Lower lobe of right lung (tissue), 2 donors: ENCODE measurements around the gene CSF1R. TPM values are rescaled to one million over a fixed set of nuclear protein-coding genes. Genes with fewer than 3 reads are reported as not detected.

Experiments used
- ATAC-seq, 2 donors: fragments of 200-7000 bp; cut with Tn5 transposase; one replicate each; pipeline ENCODE4 v1.9.1; 2020 to 2022; ENCODE audit warnings: mild to moderate bottlenecking in 2 of 2, moderate library complexity in 2 of 2
- DNase-seq: peaks from one replicate; pipeline ENCODE4 v3.0.0-alpha.2; 2020
- H3K27ac ChIP-seq: fragments of 200-600 bp; one replicate; pipeline ENCODE4 v1.8.0; 2022
- H3K27me3 ChIP-seq: fragments of 200-600 bp; one replicate; pipeline ENCODE4 v1.8.0; 2022; ENCODE audit warnings: low read depth
- H3K36me3 ChIP-seq: fragments of 200-600 bp; one replicate; pipeline ENCODE4 v1.8.0; 2022; ENCODE audit warnings: mild to moderate bottlenecking
- H3K4me1 ChIP-seq: fragments of 200-600 bp; one replicate; pipeline ENCODE4 v1.8.0; 2022
- H3K4me3 ChIP-seq: fragments of 200-600 bp; one replicate; pipeline ENCODE4 v1.8.0; 2022; ENCODE audit warnings: mild to moderate bottlenecking
- H3K9me3 ChIP-seq: fragments of 200-600 bp; one replicate; pipeline ENCODE4 v1.8.0; 2022
- CTCF ChIP-seq: fragments of 200-600 bp; IDR thresholded peaks from one replicate; pipeline ENCODE4 v1.8.0; 2022; ENCODE audit warnings: antibody characterized with exemption, mild to moderate bottlenecking
- intact Hi-C: fragments of 100-400 bp; cut with DNase I; formaldehyde crosslinking; loops from one replicate; pipeline ENCODE4 v1.11.0; 2022
- total RNA-seq: library from RNA; stranded (reverse); fragmentation: NEBNext Ultra II Directional; extraction: Animal tissue kit (Norgen Biotek cat#: 25700); gene quantifications from one replicate; pipeline ENCODE4 v1.2.1, GENCODE V29; 2021
- donor health status: DM: no; HTN: yes; CAD: no; lungs with severe emphysema.

The CSF1R gene
- total RNA-seq, 1 donor from 2014 or later = 78.2 TPM

- Histone ChIP-seq H3K27ac (no peak overlapping the region), H3K27me3 (no peaks in the 10 kb centered on the region), H3K4me3 (no peak overlapping the region), H3K9me3 (no peaks in the 10 kb centered on the region), H3K4me1 (peaks cover 16% of the 10 kb centered on the region), H3K36me3 (peaks cover 7% of the 10 kb centered on the region)
- TF ChIP-seq CTCF = no peak
- intact Hi-C loops = no loop called here
- no peak for DNase-seq
- no peak for ATAC-seq
Observed at GRCh38 chr5:150080696-150081435, 5.5 kb downstream of the CSF1R start.

- Histone ChIP-seq H3K27ac (no peak overlapping the region), H3K27me3 (no peaks in the 10 kb centered on the region), H3K4me3 (no peak overlapping the region), H3K4me1 (peaks cover 16% of the 10 kb centered on the region), H3K36me3 (peaks cover 7% of the 10 kb centered on the region), H3K9me3 (no peaks in the 10 kb centered on the region)
- intact Hi-C loops = no loop called here
- ATAC-seq = no peak
- no peak for TF ChIP-seq CTCF
- no peak for DNase-seq
Observed at GRCh38 chr5:150079909-150080461, 6.4 kb downstream of the CSF1R start.

GRCh38 chr5:150078802-150079689 lies 7.3 kb downstream of the CSF1R start:
- ATAC-seq (no peak), DNase-seq (no peak)
- no peaks in the 10 kb centered on the region for H3K27me3 ChIP-seq
- intact Hi-C loops = no loop called here
- H3K4me3 ChIP-seq = no peak overlapping the region
- no peak for TF ChIP-seq CTCF
- no peaks in the 10 kb centered on the region for H3K9me3 ChIP-seq
- H3K27ac ChIP-seq = no peak overlapping the region
- H3K4me1 ChIP-seq = peaks cover 16% of the 10 kb centered on the region
- peaks cover 7% of the 10 kb centered on the region for H3K36me3 ChIP-seq

GRCh38 chr5:150077996-150078801 lies 8.2 kb downstream of the CSF1R start:
- peaks cover 16% of the 10 kb centered on the region for H3K4me1 ChIP-seq
- peaks cover 7% of the 10 kb centered on the region for H3K36me3 ChIP-seq
- no peak for DNase-seq
- no peak overlapping the region for H3K4me3 ChIP-seq
- intact Hi-C loops = no loop called here
- no peaks in the 10 kb centered on the region for H3K9me3 ChIP-seq
- ATAC-seq = no peak
- no peak overlapping the region for H3K27ac ChIP-seq
- no peak for TF ChIP-seq CTCF
- H3K27me3 ChIP-seq = no peaks in the 10 kb centered on the region

GRCh38 chr5:150077060-150077459 lies 9.3 kb downstream of the CSF1R start:
- no peak for TF ChIP-seq CTCF
- Histone ChIP-seq H3K36me3 (peaks cover 7% of the 10 kb centered on the region), H3K27ac (no peak overlapping the region), H3K4me3 (no peak overlapping the region), H3K9me3 (no peaks in the 10 kb centered on the region), H3K4me1 (peaks cover 7% of the 10 kb centered on the region), H3K27me3 (no peaks in the 10 kb centered on the region)
- ATAC-seq (no peak), DNase-seq (no peak)
- intact Hi-C loops = no loop called here
